Activated B cell treated with CpG ODN at 0.5 μM for 24 hours (primary cell): Measurements from ENCODE around the gene BTK. TPM values are rescaled to one million over a fixed set of nuclear protein-coding genes. Genes with fewer than 3 reads are reported as not detected.

Experiments
- ATAC-seq: fragments of 200-7000 bp; cut with Tn5 transposase; one replicate; pipeline ENCODE4 v1.10.0; 2021; ENCODE audit warnings: low read depth, mild to moderate bottlenecking, moderate library complexity
- CTCF ChIA-PET: fragments of 350-600 bp; sonication (Branson Sonifier 250); formaldehyde crosslinking; loops from one replicate; lab custom pipeline; 2021; ENCODE audit warnings: antibody characterized with exemption; lab: Charles Lee
- POLR2A ChIA-PET: fragments of 350-600 bp; sonication (Branson Sonifier 250); formaldehyde crosslinking; loops from one replicate; lab custom pipeline; 2021; ENCODE audit warnings: antibody characterized with exemption; lab: Charles Lee
- DNase-seq: peaks from one replicate; pipeline ENCODE4 v3.0.0; 2022
- H3K27ac Mint-ChIP-seq: one replicate; pipeline ENCODE4 v1.8.0; 2020; ENCODE audit warnings: mixed read lengths
- H3K27me3 Mint-ChIP-seq: one replicate; pipeline ENCODE4 v1.8.0; 2021; ENCODE audit warnings: mixed read lengths
- H3K36me3 Mint-ChIP-seq: one replicate; pipeline ENCODE4 v1.8.0; 2021; ENCODE audit warnings: low read depth, mixed read lengths
- H3K4me1 Mint-ChIP-seq: one replicate; pipeline ENCODE4 v1.8.0; 2021; ENCODE audit warnings: mixed read lengths
- H3K4me3 Mint-ChIP-seq: one replicate; pipeline ENCODE4 v1.8.0; 2020; ENCODE audit warnings: mild to moderate bottlenecking, mixed read lengths
- H3K9me3 Mint-ChIP-seq: one replicate; pipeline ENCODE4 v1.8.0; 2020; ENCODE audit warnings: mixed read lengths
- CTCF ChIP-seq: fragments of 200-600 bp; IDR thresholded peaks from one replicate; pipeline ENCODE4 v1.8.0; 2022; ENCODE audit warnings: antibody characterized with exemption, mild to moderate bottlenecking
- intact Hi-C: fragments of 100-400 bp; cut with micrococcal nuclease; formaldehyde crosslinking; loops from one replicate; pipeline ENCODE4 v1.15.1; 2024
- total RNA-seq: library from RNA; stranded (reverse); gene quantifications from 2 replicates; pipeline ENCODE4 v1.2.3, GENCODE V29; 2022

Gene BTK
- total RNA-seq, 1 donor from 2014 or later, result 219 TPM

- DNase-seq (no peak), ATAC-seq (no peak)
- intact Hi-C loops, result no loop called here
- H3K4me3 Mint-ChIP-seq, result no peak overlapping the region
- peaks cover 49% of the 10 kb centered on the region for H3K36me3 Mint-ChIP-seq
- H3K9me3 Mint-ChIP-seq, result no peaks in the 10 kb centered on the region
- CTCF ChIA-PET, result no interaction called here
- H3K27me3 Mint-ChIP-seq, result no peaks in the 10 kb centered on the region
- no peak for TF ChIP-seq CTCF
- H3K27ac Mint-ChIP-seq, result no peak overlapping the region
- peaks cover 37% of the 10 kb centered on the region for H3K4me1 Mint-ChIP-seq
- POLR2A ChIA-PET, result interaction anchor here (0.7 kb wide), 1 partner anchor 72 kb away, joined by 5 read pairs; no protein-coding TSS in a partner anchor
These were observed 8.4 kb upstream of the BTK start for GRCh38 chrX:101394372-101394771.

- H3K4me1 Mint-ChIP-seq, result peaks cover 37% of the 10 kb centered on the region
- ChIA-PET CTCF (no interaction called here), POLR2A (interaction anchor here (0.7 kb wide), 1 partner anchor 73 kb away, joined by 5 read pairs; no protein-coding TSS in a partner anchor)
- no peak for DNase-seq
- intact Hi-C loops, result no loop called here
- peaks cover 47% of the 10 kb centered on the region for H3K36me3 Mint-ChIP-seq
- no peak overlapping the region for H3K4me3 Mint-ChIP-seq
- H3K9me3 Mint-ChIP-seq, result no peaks in the 10 kb centered on the region
- no peak for TF ChIP-seq CTCF
- ATAC-seq, result no peak
- no peaks in the 10 kb centered on the region for H3K27me3 Mint-ChIP-seq
- peak overlapping the region; percentile 12 for H3K27ac Mint-ChIP-seq
These were observed 7.7 kb upstream of the BTK start for GRCh38 chrX:101393530-101394305.

- intact Hi-C loops, result no loop called here
- Mint-ChIP-seq H3K27me3 (no peaks in the 10 kb centered on the region), H3K4me3 (peak overlapping the region; percentile 95), H3K27ac (peak overlapping the region; percentile 94), H3K9me3 (no peaks in the 10 kb centered on the region), H3K4me1 (peaks cover 38% of the 10 kb centered on the region), H3K36me3 (peaks cover 46% of the 10 kb centered on the region)
- DNase-seq (no peak), ATAC-seq (no peak)
- ChIA-PET CTCF (no interaction called here), POLR2A (interaction anchor here (0.7 to 2.8 kb wide), 6 partner anchors 9 to 43 kb away, joined by 3 to 27 read pairs (median 16); partner anchors contain the start of gene TIMM8A)
- no peak for TF ChIP-seq CTCF
These were observed 5.8 kb upstream of the BTK start for GRCh38 chrX:101391831-101392230.

- Mint-ChIP-seq H3K27me3 (no peaks in the 10 kb centered on the region), H3K4me1 (peaks cover 47% of the 10 kb centered on the region), H3K4me3 (peak within 1 kb of the TSS; percentile 95), H3K36me3 (peaks cover 42% of the 10 kb centered on the region), H3K9me3 (no peaks in the 10 kb centered on the region), H3K27ac (peak within 1 kb of the TSS; percentile 94)
- ChIA-PET CTCF (interaction anchor here (0.6 to 1.9 kb wide), 9 partner anchors 12 to 776 kb away, joined by 3 to 10 read pairs (median 3); partner anchors contain the start of genes GLA, HNRNPH2 and TIMM8A), POLR2A (interaction anchor here (0.6 to 2.8 kb wide), 13 partner anchors 10 to 541 kb away, joined by 4 to 27 read pairs (median 8); partner anchors contain the start of genes GLA, HNRNPH2, TIMM8A and ZMAT1)
- ATAC-seq, result peak; percentile 76
- TF ChIP-seq CTCF, result no peak
- peak; percentile 61 for DNase-seq
- intact Hi-C loops, result loop anchor here (1.0 kb wide), 2 partner anchors 17 to 43 kb away; partner anchors contain the start of genes HNRNPH2 and TIMM8A
These were observed 4.9 kb upstream of the BTK start, which contains the start of gene RPL36A for GRCh38 chrX:101390664-101391525. TSS of gene RPL36A (plus strand) at chrX:101391011. CDS start at chrX:101391044, 33 bp downstream.
